ENCODE measurements around the gene SAP25. TPM values are rescaled to one million over a fixed set of nuclear protein-coding genes. Genes with fewer than 3 reads are reported as not detected.
A peak's percentile ranks its signal among the peaks of the same experiment; 100 is the strongest.

The SAP25 gene
- total RNA-seq, 4 donors from 2014 or later: 1.5 to 6.2 TPM; not detected in 2

DNA sequence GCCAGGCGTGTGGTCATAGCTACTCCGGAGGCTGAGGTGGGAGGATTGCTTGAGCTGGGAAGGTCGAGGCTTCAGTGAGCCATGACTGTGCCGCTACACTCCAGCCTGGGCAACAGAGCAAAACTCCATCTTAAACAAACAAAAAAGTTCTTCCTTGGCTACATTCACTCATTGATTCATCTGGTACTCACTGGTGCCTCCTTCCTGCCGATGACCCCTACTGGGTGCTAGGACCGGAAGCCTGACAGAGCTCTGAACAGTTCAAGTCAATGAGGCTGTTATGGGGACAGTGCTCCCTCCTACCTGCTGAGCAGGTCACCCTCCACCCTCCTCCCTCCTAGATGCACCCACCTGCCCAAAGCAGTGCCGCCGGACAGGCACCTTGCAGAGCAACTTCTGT, 33.4 kb upstream of the SAP25 start:
- no peak overlapping the region for H3K4me3 ChIP-seq (replicated peaks in 1 of 3)
- no peaks in the 10 kb centered on the region for H3K36me3 ChIP-seq
- no peak for DNase-seq
- H3K27ac ChIP-seq: no peak overlapping the region
- no peaks in the 10 kb centered on the region for H3K27me3 ChIP-seq
- H3K9me3 ChIP-seq: no peaks in the 10 kb centered on the region
- H3K4me1 ChIP-seq: peaks cover 7% of the 10 kb centered on the region in 2 donors
- TF ChIP-seq, protein P1, sequence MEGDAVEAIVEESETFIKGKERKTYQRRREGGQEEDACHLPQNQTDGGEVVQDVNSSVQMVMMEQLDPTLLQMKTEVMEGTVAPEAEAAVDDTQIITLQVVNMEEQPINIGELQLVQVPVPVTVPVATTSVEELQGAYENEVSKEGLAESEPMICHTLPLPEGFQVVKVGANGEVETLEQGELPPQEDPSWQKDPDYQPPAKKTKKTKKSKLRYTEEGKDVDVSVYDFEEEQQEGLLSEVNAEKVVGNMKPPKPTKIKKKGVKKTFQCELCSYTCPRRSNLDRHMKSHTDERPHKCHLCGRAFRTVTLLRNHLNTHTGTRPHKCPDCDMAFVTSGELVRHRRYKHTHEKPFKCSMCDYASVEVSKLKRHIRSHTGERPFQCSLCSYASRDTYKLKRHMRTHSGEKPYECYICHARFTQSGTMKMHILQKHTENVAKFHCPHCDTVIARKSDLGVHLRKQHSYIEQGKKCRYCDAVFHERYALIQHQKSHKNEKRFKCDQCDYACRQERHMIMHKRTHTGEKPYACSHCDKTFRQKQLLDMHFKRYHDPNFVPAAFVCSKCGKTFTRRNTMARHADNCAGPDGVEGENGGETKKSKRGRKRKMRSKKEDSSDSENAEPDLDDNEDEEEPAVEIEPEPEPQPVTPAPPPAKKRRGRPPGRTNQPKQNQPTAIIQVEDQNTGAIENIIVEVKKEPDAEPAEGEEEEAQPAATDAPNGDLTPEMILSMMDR (IDR thresholded peaks at IDR 0.05): no peak
- TF ChIP-seq POLR2A (IDR thresholded peaks at IDR 0.05): no peak
- WGBS, 2 donors: 86 to 87% methylated on average over 8 of the region's 8 CpGs
- intact Hi-C loops (cut with DNase I): no loop called here

DNA sequence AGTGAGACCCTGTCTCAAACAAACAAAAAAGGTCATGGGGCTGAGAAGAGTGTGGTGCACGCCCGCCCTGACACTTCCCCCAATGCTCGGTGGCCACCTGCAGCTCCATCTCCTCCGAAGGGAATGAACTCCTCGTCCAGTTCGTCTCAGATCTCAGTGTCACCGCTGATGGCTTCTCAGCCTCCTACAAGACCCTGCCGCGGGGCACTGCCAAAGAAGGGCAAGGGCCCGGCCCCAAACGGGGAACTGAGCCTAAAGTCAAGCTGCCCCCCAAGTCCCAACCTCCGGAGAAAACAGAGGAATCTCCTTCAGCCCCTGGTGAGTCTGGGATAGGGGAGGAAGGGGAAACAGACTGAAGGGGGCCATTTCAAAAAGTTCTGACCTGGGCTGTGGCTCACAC, 32.6 kb upstream of the SAP25 start:
- Histone ChIP-seq H3K36me3 (no peaks in the 10 kb centered on the region), H3K4me1 (peaks cover 7% of the 10 kb centered on the region in 2 donors), H3K4me3 (replicated peaks in 1 of 3) (no peak overlapping the region), H3K27ac (no peak overlapping the region), H3K27me3 (no peaks in the 10 kb centered on the region), H3K9me3 (no peaks in the 10 kb centered on the region)
- no peak for TF ChIP-seq POLR2A (IDR thresholded peaks at IDR 0.05)
- TF ChIP-seq, protein P1 (IDR thresholded peaks at IDR 0.05): no peak
- no peak for DNase-seq
- whole genome bisulfite sequencing, 2 donors: 91 to 93% methylated on average over 11 to 12 of the region's 12 CpGs
- intact Hi-C loops (cut with DNase I): no loop called here

DNA sequence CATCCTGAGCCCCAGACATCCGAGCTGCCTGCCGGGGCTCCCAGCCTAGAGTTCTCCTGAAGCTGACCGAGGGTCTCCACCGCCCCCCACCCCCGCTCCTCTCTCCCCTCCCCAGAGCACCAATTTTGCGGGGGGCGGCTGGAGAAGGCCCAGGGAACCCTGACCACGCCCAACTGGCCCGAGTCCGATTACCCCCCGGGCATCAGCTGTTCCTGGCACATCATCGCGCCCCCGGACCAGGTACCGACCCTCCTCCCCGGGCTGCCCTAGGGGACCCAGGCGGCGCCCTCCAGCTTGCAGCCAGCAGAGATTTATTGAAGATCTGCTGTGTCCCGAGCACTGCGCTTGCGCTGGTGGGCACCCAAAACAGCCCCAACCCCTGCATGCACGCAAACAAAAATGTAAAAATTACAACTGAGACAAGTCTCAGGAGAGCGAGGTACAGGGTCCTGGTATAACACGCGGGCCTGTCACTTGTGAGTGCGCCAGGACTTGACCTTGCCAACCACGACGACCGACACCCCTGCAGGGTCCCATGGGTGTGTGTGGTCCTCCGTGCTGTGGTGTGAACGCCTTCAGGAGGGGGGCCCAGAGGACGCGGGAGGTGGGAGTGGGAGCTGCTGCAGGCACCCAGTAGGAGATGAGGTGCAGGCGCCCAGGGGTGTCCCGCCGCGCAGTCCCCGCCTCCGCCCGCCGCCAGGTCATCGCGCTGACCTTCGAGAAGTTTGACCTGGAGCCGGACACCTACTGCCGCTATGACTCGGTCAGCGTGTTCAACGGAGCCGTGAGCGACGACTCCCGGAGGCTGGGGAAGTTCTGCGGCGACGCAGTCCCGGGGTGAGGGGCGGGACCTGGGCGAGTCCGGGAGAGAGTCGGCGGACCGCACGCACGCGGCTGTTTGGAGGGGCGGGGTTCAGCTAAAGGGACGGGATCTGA, 31.5 kb upstream of the SAP25 start:
- TF ChIP-seq, protein P1 (IDR thresholded peaks at IDR 0.05): no peak
- TF ChIP-seq POLR2A (IDR thresholded peaks at IDR 0.05): no peak
- Histone ChIP-seq H3K4me1 (peaks cover 7% of the 10 kb centered on the region in 2 donors), H3K27me3 (no peaks in the 10 kb centered on the region), H3K9me3 (no peaks in the 10 kb centered on the region), H3K27ac (peak overlapping the region in 2 of 3 donors; percentile 43 to 53), H3K36me3 (no peaks in the 10 kb centered on the region), H3K4me3 (replicated peaks in 1 of 3) (peak overlapping the region; percentile 10 to 54 (median 16))
- intact Hi-C loops (cut with DNase I): no loop called here
- peak; percentile 51 to 59 for DNase-seq
- WGBS, 2 donors: 4 to 22% methylated on average over 27 to 43 of the region's 68 CpGs

DNA sequence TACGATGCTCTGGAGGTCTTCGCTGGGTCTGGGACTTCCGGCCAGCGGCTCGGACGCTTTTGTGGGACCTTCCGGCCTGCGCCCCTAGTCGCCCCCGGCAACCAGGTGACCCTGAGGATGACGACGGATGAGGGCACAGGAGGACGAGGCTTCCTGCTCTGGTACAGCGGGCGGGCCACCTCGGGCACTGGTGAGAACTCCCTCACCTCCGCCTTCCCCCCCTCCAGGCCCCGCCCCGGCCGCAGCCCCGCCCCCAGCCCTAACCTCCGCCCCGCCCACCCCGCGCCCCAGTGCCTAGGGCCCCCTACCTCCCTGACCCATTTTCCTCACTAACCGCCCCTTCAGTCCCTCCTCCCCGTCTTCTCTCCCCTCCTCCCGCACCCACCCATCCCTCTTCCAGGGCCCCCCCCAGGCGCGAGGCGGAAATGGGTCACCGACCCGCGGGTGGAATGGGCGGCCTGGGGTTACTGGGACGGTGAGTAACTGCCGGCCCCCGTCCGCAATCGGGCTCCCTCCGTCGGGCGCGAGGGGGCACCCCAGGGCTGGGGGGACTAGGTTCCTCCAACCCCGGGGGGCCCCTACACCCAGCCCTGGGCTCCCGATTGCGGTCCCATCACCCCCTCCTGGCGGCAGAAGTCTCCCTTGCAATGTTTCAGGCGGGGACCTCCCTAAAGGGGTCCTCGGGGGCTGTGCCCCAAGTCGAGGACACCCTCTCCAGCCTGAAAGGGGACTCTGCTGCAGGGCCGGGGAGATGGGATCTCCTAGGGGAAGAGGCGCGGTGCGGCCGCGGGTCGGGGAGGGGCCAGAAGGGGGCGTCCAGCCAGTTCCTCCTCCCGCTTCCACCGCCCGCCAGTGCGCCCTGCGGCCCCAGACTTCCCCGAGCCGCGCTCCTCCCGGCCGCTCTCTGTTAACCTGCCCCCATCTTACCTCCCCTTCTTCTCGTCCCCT, 30.6 kb upstream of the SAP25 start:
- Histone ChIP-seq H3K27ac (peak overlapping the region; percentile 43 to 71 (median 70)), H3K4me3 (replicated peaks in 1 of 3) (peak overlapping the region; percentile 47 to 54 (median 48)), H3K9me3 (no peaks in the 10 kb centered on the region), H3K36me3 (no peaks in the 10 kb centered on the region), H3K27me3 (no peaks in the 10 kb centered on the region), H3K4me1 (peaks cover 7% of the 10 kb centered on the region in 2 donors)
- intact Hi-C loops (cut with DNase I): no loop called here
- TF ChIP-seq POLR2A (IDR thresholded peaks at IDR 0.05): peak in 1 of 2 donors; percentile 45
- TF ChIP-seq, protein P1 (IDR thresholded peaks at IDR 0.05): peak in 3 of 6 experiments; percentile 13 to 32 (median 29)
- 0 to 7% methylated on average over 15 to 29 of the region's 70 CpGs for WGBS, 2 donors
- peak; percentile 65 to 66 for DNase-seq
